BLaER1 treated with 17β-estradiol and CSF1 and Interleukin-3, amounts not matched to agents 10 nM and 100 nM (cell line): ENCODE results near the gene TMSB15C.
"Not testable (repeated sequence)": the region's sequence is repeated elsewhere in the genome, so short reads cannot be mapped to it uniquely, and the experiment has no call there.

Experiments
- H3K27ac ChIP-seq, 11 experiments: shearing (Covaris generic); formaldehyde crosslinking; 2 replicates each; pipeline ENCODE4 v1.8.1; 2022
- H3K27me3 ChIP-seq, 11 experiments: shearing (Covaris generic); formaldehyde crosslinking; 2 replicates each; pipeline ENCODE4 v1.8.1; 2022
- H3K36me3 ChIP-seq, 11 experiments: shearing (Covaris generic); formaldehyde crosslinking; 2 replicates each; pipeline ENCODE4 v1.8.1; 2022
- H3K4me1 ChIP-seq, 10 experiments: shearing (Covaris generic); formaldehyde crosslinking; 2 replicates each; pipeline ENCODE4 v1.8.1; 2022
- H3K4me2 ChIP-seq, 11 experiments: shearing (Covaris generic); formaldehyde crosslinking; 2 replicates each; pipeline ENCODE4 v1.8.1; 2022
- H3K4me3 ChIP-seq, 10 experiments: shearing (Covaris generic); formaldehyde crosslinking; 2 replicates each; pipeline ENCODE4 v1.8.1; 2022
- H3K9ac ChIP-seq, 11 experiments: shearing (Covaris generic); formaldehyde crosslinking; 2 replicates each; pipeline ENCODE4 v1.8.1; 2022
- H3K9me3 ChIP-seq, 11 experiments: shearing (Covaris generic); formaldehyde crosslinking; replicated peaks in 1 of 11; 2 replicates each; pipeline ENCODE4 v1.8.1; 2022
- H4K20me1 ChIP-seq, 11 experiments: shearing (Covaris generic); formaldehyde crosslinking; 2 replicates each; pipeline ENCODE4 v1.8.1; 2022
- Cebpa-rat ChIP-seq, 11 experiments: shearing (Covaris generic); IDR thresholded peaks; 2 replicates each; pipeline ENCODE4 v1.8.1; 2022

The TMSB15C gene

DNA sequence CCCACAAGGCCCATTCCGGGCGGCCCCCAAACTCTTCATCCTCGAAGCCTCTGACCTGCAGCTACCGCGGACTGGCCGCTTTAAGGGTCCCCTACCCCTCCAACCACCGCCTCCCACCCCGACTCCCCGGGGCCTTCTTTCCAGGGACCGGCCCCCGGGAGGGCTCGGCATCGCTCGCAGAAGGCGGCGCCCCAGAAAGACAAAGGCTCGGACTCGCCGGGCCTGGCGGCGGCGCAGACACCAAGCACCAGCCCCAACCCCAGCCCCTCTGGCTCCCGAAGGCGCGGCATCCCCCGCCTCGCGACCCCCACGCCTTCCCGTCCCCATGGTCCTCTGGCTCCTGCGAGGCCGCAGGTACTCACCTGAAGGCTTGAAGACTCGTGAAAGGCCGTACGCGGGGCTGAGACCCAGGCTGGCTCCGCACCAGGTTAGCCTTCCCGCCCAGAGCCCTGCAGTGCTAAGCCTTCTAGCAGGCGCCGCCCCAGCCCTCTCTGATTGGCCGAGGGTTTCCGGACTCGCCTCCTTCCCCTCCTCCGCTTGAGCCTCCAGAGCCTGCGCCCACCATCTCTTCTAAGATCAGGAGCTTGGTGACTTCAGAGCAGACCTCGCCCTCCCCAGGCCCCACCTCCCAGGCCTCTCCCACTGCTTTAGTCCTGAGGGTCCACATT lies at the start of gene TMSB15C:
TSS of gene TMSB15C (minus strand) at position 459 of the 668 bp plus-strand sequence.
- not testable (repeated sequence) for H3K9ac ChIP-seq, H3K27ac ChIP-seq, H4K20me1 ChIP-seq, H3K27me3 ChIP-seq, H3K9me3 ChIP-seq, H3K36me3 ChIP-seq, H3K4me3 ChIP-seq, H3K4me2 ChIP-seq, H3K4me1 ChIP-seq

DNA sequence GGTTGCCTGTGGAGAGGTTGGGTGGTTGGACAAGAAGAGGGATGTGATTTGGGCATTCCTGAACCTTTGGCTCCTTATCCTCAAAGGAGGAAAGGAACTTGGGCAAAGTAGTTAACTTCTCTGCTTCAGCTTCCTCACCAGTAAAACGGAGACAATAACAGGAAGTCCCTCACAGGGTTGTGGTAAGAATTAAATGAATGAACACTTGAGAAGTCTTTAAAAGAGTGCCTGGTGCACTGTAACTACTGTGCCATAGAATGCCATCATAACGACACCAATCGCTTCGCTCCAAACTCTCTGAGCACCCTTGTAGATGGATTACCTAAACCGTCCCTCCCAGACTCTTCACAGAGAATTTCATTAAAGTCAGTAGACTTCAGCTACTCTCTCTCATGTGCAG lies 46.8 kb upstream of the TMSB15C start:
- peaks cover 11 to 15% (median 14%) of the 10 kb centered on the region in 10 experiments for H3K4me1 ChIP-seq
- TF ChIP-seq Cebpa-rat (IDR thresholded peaks at IDR 0.05): no peak
- no peaks in the 10 kb centered on the region for H3K9me3 ChIP-seq
- peak overlapping the region in 4 of 11 experiments; percentile 9 to 34 (median 21); a peak in 3 of 22 replicates for H3K27ac ChIP-seq
- H3K4me2 ChIP-seq: peak overlapping the region; percentile 13 to 75 (median 66); a peak in 21 of 22 replicates
- peaks cover 0 to 8% (median 0%) of the 10 kb centered on the region in 11 experiments; a peak in 4 of 22 replicates for H3K36me3 ChIP-seq
- no peaks in the 10 kb centered on the region for H4K20me1 ChIP-seq
- H3K4me3 ChIP-seq: no peak overlapping the region
- H3K27me3 ChIP-seq: no peaks in the 10 kb centered on the region
- no peak overlapping the region; a peak in 1 of 22 replicates for H3K9ac ChIP-seq

- Histone ChIP-seq H3K36me3 (no peaks in the 10 kb centered on the region), H4K20me1 (peaks cover 0 to 20% (median 10%) of the 10 kb centered on the region in 11 experiments; a peak in 12 of 22 replicates), H3K4me2 (no peak overlapping the region), H3K9ac (no peak overlapping the region), H3K27me3 (no peaks in the 10 kb centered on the region), H3K27ac (no peak overlapping the region), H3K9me3 (no peaks in the 10 kb centered on the region), H3K4me3 (no peak overlapping the region), H3K4me1 (peaks cover 11 to 25% (median 18%) of the 10 kb centered on the region in 10 experiments)
- TF ChIP-seq Cebpa-rat (IDR thresholded peaks at IDR 0.05): no peak
These were observed 42.7 kb upstream of the TMSB15C start for GRCh38 chrX:104118765-104119164.

DNA sequence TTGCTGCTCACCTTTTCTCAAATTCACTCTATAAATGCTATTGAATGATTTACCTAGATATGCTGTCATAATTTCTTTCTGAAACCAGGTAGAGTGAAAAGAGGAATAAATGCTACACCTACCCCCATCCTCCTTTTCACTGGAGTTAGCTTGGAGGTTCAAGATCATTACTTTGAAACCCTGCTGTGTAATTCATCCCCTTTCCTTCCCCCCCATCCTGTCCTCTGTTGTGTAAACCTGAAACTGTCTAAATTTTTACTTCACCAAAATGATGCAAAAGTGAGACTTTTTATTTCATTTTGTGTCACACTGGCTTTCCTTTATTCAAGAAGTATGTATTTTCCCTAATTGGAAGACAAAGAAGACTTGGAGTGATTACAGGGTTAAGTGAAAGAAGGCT lies 41.7 kb upstream of the TMSB15C start:
- no peak overlapping the region for H3K27ac ChIP-seq
- no peaks in the 10 kb centered on the region for H3K9me3 ChIP-seq
- H3K36me3 ChIP-seq: no peaks in the 10 kb centered on the region
- no peaks in the 10 kb centered on the region for H3K27me3 ChIP-seq
- H3K9ac ChIP-seq: no peak overlapping the region
- TF ChIP-seq Cebpa-rat (IDR thresholded peaks at IDR 0.05): no peak
- no peak overlapping the region for H3K4me2 ChIP-seq
- peaks cover 0 to 23% (median 13%) of the 10 kb centered on the region in 11 experiments; a peak in 12 of 22 replicates for H4K20me1 ChIP-seq
- H3K4me3 ChIP-seq: no peak overlapping the region
- H3K4me1 ChIP-seq: peaks cover 3 to 21% (median 14%) of the 10 kb centered on the region in 10 experiments; a peak in 19 of 20 replicates

GRCh38 chrX:104113222-104113965 lies 37.4 kb upstream of the TMSB15C start:
- peak overlapping the region in 7 of 11 experiments; percentile 36 to 86 (median 79); a peak in 9 of 22 replicates for H3K27ac ChIP-seq
- TF ChIP-seq Cebpa-rat (IDR thresholded peaks at IDR 0.05): no peak
- H3K4me1 ChIP-seq: peaks cover 0 to 32% (median 20%) of the 10 kb centered on the region in 10 experiments; a peak in 14 of 20 replicates
- peak overlapping the region; percentile 60 to 73 (median 66) for H3K4me3 ChIP-seq
- H3K36me3 ChIP-seq: no peaks in the 10 kb centered on the region
- H3K9me3 ChIP-seq: no peaks in the 10 kb centered on the region
- no peaks in the 10 kb centered on the region for H3K27me3 ChIP-seq
- peak overlapping the region in 9 of 11 experiments; percentile 70 to 84 (median 82); a peak in 17 of 22 replicates for H3K9ac ChIP-seq
- peaks cover 0 to 23% (median 13%) of the 10 kb centered on the region in 11 experiments; a peak in 12 of 22 replicates for H4K20me1 ChIP-seq
- peak overlapping the region; percentile 38 to 93 (median 77) for H3K4me2 ChIP-seq

- Histone ChIP-seq H3K27ac (peak within 1 kb of the TSS in 9 of 11 experiments; percentile 62 to 86 (median 79); a peak in 18 of 22 replicates), H3K4me3 (peak within 1 kb of the TSS; percentile 60 to 73 (median 66)), H3K27me3 (no peaks in the 10 kb centered on the region), H3K4me2 (peak within 1 kb of the TSS; percentile 38 to 93 (median 77)), H4K20me1 (peaks cover 0 to 23% (median 13%) of the 10 kb centered on the region in 11 experiments; a peak in 12 of 22 replicates), H3K36me3 (no peaks in the 10 kb centered on the region), H3K9ac (peak within 1 kb of the TSS; percentile 57 to 84 (median 82)), H3K4me1 (peaks cover 0 to 32% (median 20%) of the 10 kb centered on the region in 10 experiments; a peak in 14 of 20 replicates), H3K9me3 (no peaks in the 10 kb centered on the region)
- TF ChIP-seq Cebpa-rat (IDR thresholded peaks at IDR 0.05): no peak
These were observed 36.4 kb upstream of the TMSB15C start, which contains the start of gene ZCCHC18 for GRCh38 chrX:104112326-104112951. TSS of gene ZCCHC18 (plus strand) at chrX:104112523. CDS start at chrX:104114112, 1,589 bp downstream.

GRCh38 chrX:104110491-104111240 lies 34.6 kb upstream of the TMSB15C start:
- H4K20me1 ChIP-seq: peaks cover 0 to 20% (median 12%) of the 10 kb centered on the region in 11 experiments; a peak in 12 of 22 replicates
- peak overlapping the region in 8 of 11 experiments; percentile 10 to 77 (median 54); a peak in 13 of 22 replicates for H3K4me2 ChIP-seq
- peaks cover 0 to 44% (median 32%) of the 10 kb centered on the region in 10 experiments; a peak in 16 of 20 replicates for H3K4me1 ChIP-seq
- H3K9ac ChIP-seq, H3K36me3 ChIP-seq, H3K9me3 ChIP-seq, H3K27me3 ChIP-seq, H3K27ac ChIP-seq, H3K4me3 ChIP-seq: not testable (repeated sequence)

GRCh38 chrX:104108955-104109354 lies 32.9 kb upstream of the TMSB15C start:
- H3K4me1 ChIP-seq: peaks cover 0 to 42% (median 34%) of the 10 kb centered on the region in 10 experiments; a peak in 16 of 20 replicates
- no peaks in the 10 kb centered on the region for H3K27me3 ChIP-seq
- H3K9ac ChIP-seq: no peak overlapping the region
- H3K9me3 ChIP-seq: no peaks in the 10 kb centered on the region
- no peak overlapping the region for H3K4me3 ChIP-seq
- H4K20me1 ChIP-seq: peaks cover 0 to 8% (median 5%) of the 10 kb centered on the region in 11 experiments; a peak in 11 of 22 replicates
- TF ChIP-seq Cebpa-rat (IDR thresholded peaks at IDR 0.05): no peak
- H3K27ac ChIP-seq: no peak overlapping the region
- H3K36me3 ChIP-seq: 0 out of 22 replicates have a peak, but pooled peaks cover 0 to 3% (median 0%) of the 10 kb centered on the region in 11 experiments
- H3K4me2 ChIP-seq: no peak overlapping the region
